Neural cell (in vitro differentiated cells): ENCODE results near the gene HDAC4. TPM values are rescaled to one million over a fixed set of nuclear protein-coding genes. Genes with fewer than 3 reads are reported as not detected.

ENCODE experiments used
- H2AFZ ChIP-seq: fragments of 200-600, 300-800 bp; sonication (generic), shearing (Covaris generic); 2 replicates; pipeline ENCODE4 v1.6.0; 2014; ENCODE audit warnings: low read depth, mild to moderate bottlenecking, antibody characterized with exemption, low read length, moderate library complexity
- H3F3A ChIP-seq: fragments of 200-600 bp; shearing (Covaris generic); 2 replicates; pipeline ENCODE4 v1.6.1; 2016; ENCODE audit warnings: mild to moderate bottlenecking, moderate library complexity, mixed read lengths, antibody characterized with exemption, low read length; ENCODE audit not compliant: insufficient read depth, poor library complexity, severe bottlenecking
- H3K27ac ChIP-seq: fragments of 200-600, 300-800 bp; sonication (generic), shearing (Covaris generic); 2 replicates; pipeline ENCODE4 v1.5.1; 2014; ENCODE audit warnings: mild to moderate bottlenecking, low read length, moderate library complexity
- H3K27me3 ChIP-seq: fragments of 300-800, 200-600 bp; sonication (generic), shearing (Covaris generic); 2 replicates; pipeline ENCODE4 v1.6.0; 2014; ENCODE audit warnings: mild to moderate bottlenecking, low read depth, low read length, moderate library complexity; ENCODE audit not compliant: insufficient read depth
- H3K36me3 ChIP-seq: fragments of 300-800, 200-600 bp; sonication (generic), shearing (Covaris generic); 2 replicates; pipeline ENCODE4 v1.5.1; 2014; ENCODE audit warnings: mild to moderate bottlenecking, antibody characterized with exemption, low read length, moderate library complexity; ENCODE audit not compliant: insufficient read depth
- H3K4me2 ChIP-seq: fragments of 300-800, 200-600 bp; sonication (generic), shearing (Covaris generic); 2 replicates; pipeline ENCODE4 v1.6.0; 2014; ENCODE audit warnings: mild to moderate bottlenecking, low read length
- H3K4me3 ChIP-seq: fragments of 300-800, 200-600 bp; sonication (generic), shearing (Covaris generic); 2 replicates; pipeline ENCODE4 v1.5.1; 2014; ENCODE audit warnings: mild to moderate bottlenecking, low read length, moderate library complexity
- H3K79me2 ChIP-seq: fragments of 200-600 bp; shearing (Covaris generic); replicated peaks from 2 replicates; pipeline ENCODE4 v1.6.0; 2014; ENCODE audit warnings: mild to moderate bottlenecking, low read length, moderate library complexity; ENCODE audit not compliant: insufficient read depth
- H3K9ac ChIP-seq: fragments of 300-800, 200-600 bp; sonication (generic), shearing (Covaris generic); 2 replicates; pipeline ENCODE4 v1.6.1; 2016; ENCODE audit warnings: mild to moderate bottlenecking, low read length, mixed read lengths
- H3K9me2 ChIP-seq: fragments of 200-600 bp; shearing (Covaris generic); 2 replicates; pipeline ENCODE4 v1.6.1; 2016; ENCODE audit warnings: mild to moderate bottlenecking, low read length, mixed read lengths; ENCODE audit not compliant: insufficient read depth
- H3K9me3 ChIP-seq: fragments of 200-600, 300-800 bp; sonication (generic), shearing (Covaris generic); 2 replicates; pipeline ENCODE4 v1.6.1; 2016; ENCODE audit warnings: mild to moderate bottlenecking, mixed run types, low read length, moderate library complexity, mixed read lengths
- H4K20me1 ChIP-seq: fragments of 200-600 bp; shearing (Covaris generic); 2 replicates; pipeline ENCODE4 v1.6.1; 2016; ENCODE audit warnings: mild to moderate bottlenecking, mixed run types; ENCODE audit not compliant: insufficient read depth
- CTCF ChIP-seq: fragments of 450-650 bp; IDR thresholded peaks from 2 replicates; pipeline ENCODE4 v1.5.1; 2014; ENCODE audit warnings: antibody characterized with exemption, mild to moderate bottlenecking, moderate library complexity; ENCODE audit not compliant: poor library complexity, severe bottlenecking
- EP300 ChIP-seq: fragments of 450-650 bp; conservative IDR thresholded peaks from 2 replicates; pipeline ENCODE4 v1.6.1; 2014; ENCODE audit warnings: antibody characterized with exemption, mild to moderate bottlenecking, moderate library complexity; ENCODE audit not compliant: poor library complexity, severe bottlenecking
- EZH2 ChIP-seq: fragments of 200-600, 300-800 bp; shearing (Covaris generic), sonication (generic); IDR thresholded peaks from 2 replicates; pipeline ENCODE4 v1.6.1; 2014; ENCODE audit warnings: antibody characterized with exemption, low read length, borderline replicate concordance, mild to moderate bottlenecking; ENCODE audit not compliant: insufficient read depth, poor library complexity, severe bottlenecking
- MXI1 ChIP-seq: fragments of 450-650 bp; conservative IDR thresholded peaks from 2 replicates; pipeline ENCODE4 v1.6.1; 2014; ENCODE audit warnings: antibody characterized with exemption, mild to moderate bottlenecking; ENCODE audit not compliant: poor library complexity, severe bottlenecking
- POLR2AphosphoS5 ChIP-seq: IDR thresholded peaks from 2 replicates; pipeline ENCODE4 v1.6.1; 2012
- RAD21 ChIP-seq: fragments of 450-650 bp; conservative IDR thresholded peaks from 2 replicates; pipeline ENCODE4 v1.6.1; 2014; ENCODE audit warnings: antibody characterized with exemption, mild to moderate bottlenecking, moderate library complexity
- REST ChIP-seq: IDR thresholded peaks from 2 replicates; pipeline ENCODE4 v1.6.1; 2012; ENCODE audit warnings: borderline replicate concordance
- SMC3 ChIP-seq: fragments of 450-650 bp; conservative IDR thresholded peaks from 2 replicates; pipeline ENCODE4 v1.6.1; 2014; ENCODE audit warnings: antibody characterized with exemption, mild to moderate bottlenecking, moderate library complexity; ENCODE audit not compliant: poor library complexity
- TAF1 ChIP-seq: IDR thresholded peaks from 2 replicates; pipeline ENCODE4 v1.6.1; 2012; ENCODE audit warnings: low read depth
- polyA plus RNA-seq: library from polyadenylated mRNA; depleted of rRNA; stranded (reverse); fragments of >200 nt; gene quantifications from 2 replicates; pipeline ENCODE4 v1.2.3, GENCODE V29; 2014

Gene HDAC4
- polyA plus RNA-seq, 1 donor from 2014 or later = 3.4 TPM

GRCh38 chr2:239343946-239344856 is 56.6 kb downstream of the HDAC4 start:
- H3K9ac ChIP-seq = no peak overlapping the region
- H3K9me2 ChIP-seq = no peaks in the 10 kb centered on the region
- TF ChIP-seq EZH2 (no peak), CTCF (no peak), TAF1 (no peak), POLR2AphosphoS5 (no peak), MXI1 (no peak), SMC3 (no peak), RAD21 (no peak)
- H3K9me3 ChIP-seq = no peaks in the 10 kb centered on the region
- no peak overlapping the region for H3K27ac ChIP-seq
- no peaks in the 10 kb centered on the region for H3F3A ChIP-seq
- no peaks in the 10 kb centered on the region for H3K27me3 ChIP-seq
- H2AFZ ChIP-seq = no peak overlapping the region
- H3K4me3 ChIP-seq = no peak overlapping the region
- H3K4me2 ChIP-seq = no peak overlapping the region
- no peaks in the 10 kb centered on the region for H4K20me1 ChIP-seq
- no peaks in the 10 kb centered on the region for H3K36me3 ChIP-seq
- H3K79me2 ChIP-seq = no peaks in the 10 kb centered on the region

GRCh38 chr2:239343460-239343859 is 57.4 kb downstream of the HDAC4 start:
- no peak overlapping the region for H3K27ac ChIP-seq
- H2AFZ ChIP-seq = no peak overlapping the region
- H3K36me3 ChIP-seq = no peaks in the 10 kb centered on the region
- TF ChIP-seq MXI1 = no peak
- no peak for TF ChIP-seq CTCF
- TF ChIP-seq RAD21 = no peak
- no peak for TF ChIP-seq EZH2
- no peak for TF ChIP-seq REST
- TF ChIP-seq SMC3 = no peak
- no peak for TF ChIP-seq POLR2AphosphoS5
- TF ChIP-seq EP300 = no peak
- TF ChIP-seq TAF1 = no peak
- H3K79me2 ChIP-seq = peaks cover 4% of the 10 kb centered on the region
- no peaks in the 10 kb centered on the region for H3K9me3 ChIP-seq
- H3F3A ChIP-seq = no peaks in the 10 kb centered on the region
- no peak overlapping the region for H3K9ac ChIP-seq
- H4K20me1 ChIP-seq = no peaks in the 10 kb centered on the region
- no peaks in the 10 kb centered on the region for H3K9me2 ChIP-seq
- H3K27me3 ChIP-seq = no peaks in the 10 kb centered on the region
- no peak overlapping the region for H3K4me3 ChIP-seq
- H3K4me2 ChIP-seq = no peak overlapping the region
